NT2/D1 (cell line): Measurements from ENCODE around the gene PSMC2.

Experiments
- SUZ12 ChIP-seq: IDR thresholded peaks from 2 replicates; pipeline ENCODE4 v1.6.1; 2011; ENCODE audit not compliant: insufficient read length, insufficient read depth; ENCODE audit errors: extremely low read depth
- YY1 ChIP-seq: IDR thresholded peaks from 2 replicates; pipeline ENCODE4 v1.6.1; 2011; ENCODE audit not compliant: insufficient read length, insufficient read depth
- ZNF274 ChIP-seq: IDR thresholded peaks from 2 replicates; pipeline ENCODE4 v1.6.1; 2011; ENCODE audit warnings: mild to moderate bottlenecking, low read depth, low read length

DNA sequence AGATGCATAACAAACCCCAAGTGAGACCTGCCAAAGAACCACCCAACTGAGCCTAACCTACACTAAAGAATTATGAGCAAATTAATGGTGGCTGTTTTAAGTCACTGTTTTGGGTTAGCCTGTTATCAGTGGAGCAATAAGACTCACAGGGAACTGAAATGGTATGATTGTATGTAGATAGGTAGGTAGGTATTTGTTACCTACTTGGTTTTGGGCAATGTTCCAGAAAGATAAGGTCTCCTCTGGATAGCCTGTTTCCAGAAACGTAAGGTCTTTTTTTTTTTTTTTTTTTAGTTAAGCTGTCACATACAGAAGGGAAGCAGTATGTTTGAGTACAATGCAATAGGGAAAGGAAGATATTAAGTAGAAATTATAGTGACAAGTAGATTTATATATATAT is 47.6 kb downstream of the PSMC2 start:
- TF ChIP-seq SUZ12: no peak
- TF ChIP-seq YY1: no peak
- no peak for TF ChIP-seq ZNF274
